ENCODE data around the gene DLG2. TPM values are rescaled to one million over a fixed set of nuclear protein-coding genes. Genes with fewer than 3 reads are reported as not detected.
"Not testable (repeated sequence)": the region's sequence is repeated elsewhere in the genome, so short reads cannot be mapped to it uniquely, and the experiment has no call there.

DLG2 gene
- total RNA-seq, 1 donor, result 1.1 TPM

- no peak for DNase-seq (ENCODE audit: low read depth in 2 of 3, low spot score in 2 of 3)
Observed at GRCh38 chr11:84865791-84866535, 761.2 kb downstream of the DLG2 start.

DNA sequence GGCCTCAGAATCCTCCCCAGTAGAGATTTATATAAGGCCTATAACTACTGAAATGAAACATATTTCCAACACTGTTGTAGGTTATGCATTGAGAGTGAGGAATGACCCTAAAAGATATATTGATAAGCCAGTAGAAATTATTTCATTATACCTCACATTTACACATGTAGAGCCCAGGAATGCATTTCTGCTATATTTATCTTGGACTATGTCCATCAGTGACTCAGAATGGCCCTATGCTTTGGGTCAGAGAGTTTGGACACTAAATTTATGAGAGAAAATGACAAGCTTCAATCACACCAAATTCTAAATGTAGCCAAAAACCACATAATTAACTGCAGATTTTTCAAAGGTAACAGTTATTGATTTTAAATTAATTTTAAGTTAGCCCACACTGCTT lies 761.9 kb downstream of the DLG2 start:
- DNase-seq (ENCODE audit: low read depth in 2 of 3, low spot score in 2 of 3), result no peak

- DNase-seq (ENCODE audit: low read depth in 2 of 3, low spot score in 2 of 3), result no peak
Observed at GRCh38 chr11:84857746-84858145, 769.4 kb downstream of the DLG2 start.

- DNase-seq (ENCODE audit: low read depth in 2 of 3, low spot score in 2 of 3), result no peak
Observed at GRCh38 chr11:84855508-84856245, 771.5 kb downstream of the DLG2 start.

DNA sequence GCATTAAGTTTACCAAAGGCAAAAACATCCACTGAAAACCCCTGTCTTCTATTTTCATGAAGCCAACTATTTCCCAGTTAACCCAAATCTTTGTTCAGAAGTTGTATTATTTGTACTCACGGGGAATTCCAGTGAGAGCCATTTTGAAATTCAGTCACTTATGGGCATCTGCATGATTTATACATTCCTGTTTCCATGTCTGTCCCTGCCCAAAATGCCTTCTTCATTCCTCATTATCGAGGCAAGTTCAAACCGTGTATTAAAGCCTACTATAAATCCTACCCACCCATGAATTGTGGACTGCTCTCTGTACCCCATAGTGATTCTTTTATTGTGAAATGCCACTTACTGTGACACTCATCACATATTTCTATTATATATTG lies 772.7 kb downstream of the DLG2 start:
- DNase-seq (ENCODE audit: low read depth in 2 of 3, low spot score in 2 of 3), result no peak

GRCh38 chr11:84853841-84854497 lies 773.2 kb downstream of the DLG2 start:
- DNase-seq (ENCODE audit: low read depth in 2 of 3, low spot score in 2 of 3), result no peak

- no peak for DNase-seq (ENCODE audit: low read depth in 2 of 3, low spot score in 2 of 3)
Observed at GRCh38 chr11:84847842-84848241, 779.3 kb downstream of the DLG2 start.

DNA sequence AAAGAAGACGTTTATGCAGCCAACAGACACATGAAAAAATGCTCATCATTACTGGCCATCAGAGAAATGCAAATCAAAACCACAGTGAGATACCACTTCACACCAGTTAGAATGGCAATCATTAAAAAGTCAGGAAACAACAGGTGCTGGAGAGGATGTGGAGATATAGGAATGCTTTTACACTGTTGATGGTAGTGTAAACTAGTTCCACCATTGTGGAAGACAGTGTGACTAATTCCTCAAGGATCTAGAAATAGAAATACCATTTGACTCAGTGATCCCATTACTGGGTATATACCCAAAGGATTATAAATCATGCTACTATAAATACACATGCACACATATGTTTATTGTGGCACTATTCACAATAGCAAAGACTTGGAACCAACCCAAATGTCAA lies 786.9 kb downstream of the DLG2 start:
- not testable (repeated sequence) for DNase-seq (ENCODE audit: low read depth in 2 of 3, low spot score in 2 of 3)

- no peak for DNase-seq (ENCODE audit: low read depth in 2 of 3, low spot score in 2 of 3)
Observed at GRCh38 chr11:84837402-84838069, 789.6 kb downstream of the DLG2 start.

- no peak for DNase-seq (ENCODE audit: low read depth in 2 of 3, low spot score in 2 of 3)
Observed at GRCh38 chr11:84836371-84836770, 790.8 kb downstream of the DLG2 start.

GRCh38 chr11:84833488-84834088 lies 793.6 kb downstream of the DLG2 start:
- no peak for DNase-seq (ENCODE audit: low read depth in 2 of 3, low spot score in 2 of 3)

- no peak for DNase-seq (ENCODE audit: low read depth in 2 of 3, low spot score in 2 of 3)
Observed at GRCh38 chr11:84830372-84830771, 796.8 kb downstream of the DLG2 start.

GRCh38 chr11:84829162-84829561 lies 798.0 kb downstream of the DLG2 start:
- no peak for DNase-seq (ENCODE audit: low read depth in 2 of 3, low spot score in 2 of 3)

GRCh38 chr11:84828616-84829015 lies 798.5 kb downstream of the DLG2 start:
- DNase-seq (ENCODE audit: low read depth in 2 of 3, low spot score in 2 of 3), result no peak

GRCh38 chr11:84825106-84825660 lies 802.0 kb downstream of the DLG2 start:
- no peak for DNase-seq (ENCODE audit: low read depth in 2 of 3, low spot score in 2 of 3)

DNA sequence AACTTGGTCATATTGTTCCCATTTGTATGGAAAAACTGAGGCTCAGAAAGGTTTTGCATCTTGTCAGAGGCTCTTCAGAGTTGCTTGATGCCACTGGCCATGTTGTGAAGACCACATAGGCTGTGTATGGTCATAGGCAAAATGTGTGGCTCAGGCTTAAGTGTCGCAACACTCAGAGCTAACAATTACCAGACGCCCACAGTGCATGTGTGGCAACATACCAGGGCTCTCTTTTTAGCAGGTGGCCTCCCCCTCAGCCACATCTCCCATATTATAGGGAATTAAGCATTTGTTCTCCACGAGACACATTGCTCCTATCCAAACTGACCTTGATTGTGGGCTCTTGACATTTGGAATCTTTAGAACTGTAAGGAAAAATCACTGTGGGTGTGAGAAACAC lies 802.5 kb downstream of the DLG2 start:
- no peak for DNase-seq (ENCODE audit: low read depth in 2 of 3, low spot score in 2 of 3)

GRCh38 chr11:84819537-84819936 lies 807.6 kb downstream of the DLG2 start:
- DNase-seq (ENCODE audit: low read depth in 2 of 3, low spot score in 2 of 3), result no peak

GRCh38 chr11:84819128-84819527 lies 808.0 kb downstream of the DLG2 start:
- no peak for DNase-seq (ENCODE audit: low read depth in 2 of 3, low spot score in 2 of 3)

DNA sequence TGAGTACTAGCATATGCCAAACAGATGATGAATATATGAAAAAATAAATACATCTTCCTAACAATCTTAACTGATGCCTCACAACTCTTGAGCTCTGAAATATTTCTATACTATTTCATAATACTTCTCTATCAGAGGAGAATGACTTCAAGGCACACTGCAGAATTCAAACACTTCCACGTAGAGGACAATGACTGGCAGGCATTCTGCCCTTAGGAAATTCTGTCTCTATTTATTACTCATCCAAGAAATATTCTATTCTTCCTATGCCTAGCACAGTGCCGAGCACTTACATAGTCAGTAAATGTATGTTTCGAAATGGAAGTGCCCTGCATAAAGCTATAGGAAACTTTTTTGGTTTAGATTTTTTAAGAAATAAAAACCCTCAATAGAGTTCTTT lies 809.1 kb downstream of the DLG2 start:
- no peak for DNase-seq (ENCODE audit: low read depth in 2 of 3, low spot score in 2 of 3)

GRCh38 chr11:84812471-84812969 lies 814.6 kb downstream of the DLG2 start:
- no peak for DNase-seq (ENCODE audit: low read depth in 2 of 3, low spot score in 2 of 3)
